Activated CD8-positive, alpha-beta memory T cell treated with anti-CD3 and anti-CD28 coated beads, Interleukin-2, amount 50 U/mL, for 48 hours (primary cell): ENCODE results near the gene FBXW11.
"Not testable (repeated sequence)": the region's sequence is repeated elsewhere in the genome, so short reads cannot be mapped to it uniquely, and the experiment has no call there.

ENCODE experiments used
- DNase-seq: peaks from one replicate; pipeline ENCODE4 v3.0.0-alpha.2; 2020

The FBXW11 gene

GRCh38 chr5:171906703-171907590, 99.5 kb downstream of the FBXW11 start:
- DNase-seq, result no peak

GRCh38 chr5:171906066-171906570, 100.3 kb downstream of the FBXW11 start:
- DNase-seq, result no peak

GRCh38 chr5:171904886-171905285, 101.6 kb downstream of the FBXW11 start:
- DNase-seq, result no peak

- no peak for DNase-seq
Observed at GRCh38 chr5:171901764-171902163, 104.7 kb downstream of the FBXW11 start.

- no peak for DNase-seq
Observed at GRCh38 chr5:171899792-171900191, 106.6 kb downstream of the FBXW11 start.

GRCh38 chr5:171898879-171899278, 107.6 kb downstream of the FBXW11 start:
- no peak for DNase-seq

GRCh38 chr5:171898386-171898785, 108.1 kb downstream of the FBXW11 start:
- DNase-seq, result no peak

GRCh38 chr5:171897231-171897630, 109.2 kb downstream of the FBXW11 start:
- no peak for DNase-seq

GRCh38 chr5:171895081-171895480, 111.4 kb downstream of the FBXW11 start:
- DNase-seq, result no peak

GRCh38 chr5:171893290-171893886, 113.0 kb downstream of the FBXW11 start:
- DNase-seq, result no peak

- DNase-seq, result no peak
Observed at GRCh38 chr5:171891595-171891994, 114.8 kb downstream of the FBXW11 start.

- DNase-seq, result no peak
Observed at GRCh38 chr5:171891150-171891549, 115.3 kb downstream of the FBXW11 start.

- no peak for DNase-seq
Observed at GRCh38 chr5:171888051-171888481, 118.4 kb downstream of the FBXW11 start.

GRCh38 chr5:171886037-171886436, 120.4 kb downstream of the FBXW11 start:
- DNase-seq, result not testable (repeated sequence)

GRCh38 chr5:171882118-171882517, 124.3 kb downstream of the FBXW11 start:
- DNase-seq, result no peak

- DNase-seq, result no peak
Observed at GRCh38 chr5:171874234-171874633, 132.2 kb downstream of the FBXW11 start.

- no peak for DNase-seq
Observed at GRCh38 chr5:171872666-171873065, 133.8 kb downstream of the FBXW11 start.

GRCh38 chr5:171871711-171872110, 134.7 kb downstream of the FBXW11 start:
- DNase-seq, result no peak

- DNase-seq, result no peak
Observed at GRCh38 chr5:171869956-171870355, 136.5 kb downstream of the FBXW11 start.

- no peak for DNase-seq
Observed at GRCh38 chr5:171868236-171868635, 138.2 kb downstream of the FBXW11 start.

- no peak for DNase-seq
Observed at GRCh38 chr5:171867786-171868185, 138.7 kb downstream of the FBXW11 start.

- DNase-seq, result no peak
Observed at GRCh38 chr5:171865471-171865870, 141.0 kb downstream of the FBXW11 start.

- DNase-seq, result no peak
Observed at GRCh38 chr5:171863935-171864334, 142.5 kb downstream of the FBXW11 start.

GRCh38 chr5:171862624-171863023, 143.8 kb downstream of the FBXW11 start:
- DNase-seq, result no peak
